ENCODE results near the gene KRTAP12-1.

- TF ChIP-seq POLR2A (IDR thresholded peaks at IDR 0.05) (no peak), CTCF (IDR thresholded peaks at IDR 0.05) (no peak)
Measured at GRCh38 chr21:44726826-44727225, 44.9 kb upstream of the KRTAP12-1 start.

All from testis (tissue), 2 donors.